Tibial nerve (tissue), 3 donors: ENCODE measurements around the gene KIRREL3.

Experiments used
- POLR2A ChIP-seq, 2 donors: fragments of 450-650 bp; IDR thresholded peaks; one replicate each; pipeline ENCODE4 v1.6.1; 2017; ENCODE audit warnings: antibody characterized with exemption in 2 of 2, mild to moderate bottlenecking in 2 of 2, moderate library complexity in 2 of 2
- TF ChIP-seq, protein P1 (sequence below), 5 experiments: fragments of 200-600 bp in 3 of 5; fragments of 450-650 bp in 2 of 5; sonication (generic) in 3 of 5; IDR thresholded peaks; one replicate each; pipeline ENCODE4 v1.5.1; 2016 to 2019; ENCODE audit warnings: antibody characterized with exemption in 5 of 5, mild to moderate bottlenecking in 3 of 5, moderate library complexity in 2 of 5

DNA sequence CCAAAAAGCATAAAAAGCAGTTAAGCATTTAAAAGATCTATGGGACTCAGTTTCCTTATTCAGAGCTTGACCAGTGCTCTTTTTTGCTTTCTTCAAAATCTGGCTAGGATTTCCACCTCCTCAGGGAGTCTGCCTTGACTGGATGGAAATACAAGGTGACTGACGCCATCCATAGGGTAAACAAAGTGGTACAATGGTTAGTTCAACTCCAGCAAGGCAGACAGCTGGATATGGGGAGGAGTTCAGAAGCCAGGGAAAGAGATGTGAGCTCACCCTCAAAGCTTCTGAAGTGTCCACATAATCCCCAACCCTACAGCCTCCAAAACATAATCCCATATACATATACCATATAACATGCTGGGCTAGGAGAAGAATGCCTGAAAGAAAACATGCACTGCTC lies 52.0 kb downstream of the KIRREL3 start:
- no peak for TF ChIP-seq POLR2A (IDR thresholded peaks at IDR 0.05)
- TF ChIP-seq, protein P1, sequence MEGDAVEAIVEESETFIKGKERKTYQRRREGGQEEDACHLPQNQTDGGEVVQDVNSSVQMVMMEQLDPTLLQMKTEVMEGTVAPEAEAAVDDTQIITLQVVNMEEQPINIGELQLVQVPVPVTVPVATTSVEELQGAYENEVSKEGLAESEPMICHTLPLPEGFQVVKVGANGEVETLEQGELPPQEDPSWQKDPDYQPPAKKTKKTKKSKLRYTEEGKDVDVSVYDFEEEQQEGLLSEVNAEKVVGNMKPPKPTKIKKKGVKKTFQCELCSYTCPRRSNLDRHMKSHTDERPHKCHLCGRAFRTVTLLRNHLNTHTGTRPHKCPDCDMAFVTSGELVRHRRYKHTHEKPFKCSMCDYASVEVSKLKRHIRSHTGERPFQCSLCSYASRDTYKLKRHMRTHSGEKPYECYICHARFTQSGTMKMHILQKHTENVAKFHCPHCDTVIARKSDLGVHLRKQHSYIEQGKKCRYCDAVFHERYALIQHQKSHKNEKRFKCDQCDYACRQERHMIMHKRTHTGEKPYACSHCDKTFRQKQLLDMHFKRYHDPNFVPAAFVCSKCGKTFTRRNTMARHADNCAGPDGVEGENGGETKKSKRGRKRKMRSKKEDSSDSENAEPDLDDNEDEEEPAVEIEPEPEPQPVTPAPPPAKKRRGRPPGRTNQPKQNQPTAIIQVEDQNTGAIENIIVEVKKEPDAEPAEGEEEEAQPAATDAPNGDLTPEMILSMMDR (IDR thresholded peaks at IDR 0.05), result no peak
